Mucosa of descending colon (tissue), 3 donors: Measurements from ENCODE around the gene CHMP2A. TPM values are rescaled to one million over a fixed set of nuclear protein-coding genes. Genes with fewer than 3 reads are reported as not detected.

Source experiments
- ATAC-seq: fragments of 200-7000 bp; cut with Tn5 transposase; one replicate; pipeline ENCODE4 v1.9.1; 2020; ENCODE audit warnings: mild to moderate bottlenecking, moderate library complexity
- DNase-seq, 3 donors: peaks; one replicate each; pipeline ENCODE4 v3.0.0-alpha.2; 2020
- H3K36me3 ChIP-seq: fragments of 200-600 bp; one replicate; pipeline ENCODE4 v1.8.0; 2021; ENCODE audit warnings: low read depth, mild to moderate bottlenecking
- H3K4me1 ChIP-seq: fragments of 200-600 bp; one replicate; pipeline ENCODE4 v1.8.0; 2021; ENCODE audit warnings: low read depth, mild to moderate bottlenecking
- H3K4me3 ChIP-seq: fragments of 200-600 bp; one replicate; pipeline ENCODE4 v1.8.0; 2021; ENCODE audit warnings: mild to moderate bottlenecking
- H3K9me3 ChIP-seq: fragments of 200-600 bp; one replicate; pipeline ENCODE4 v1.8.0; 2021; ENCODE audit warnings: mild to moderate bottlenecking
- CTCF ChIP-seq: fragments of 200-600 bp; IDR thresholded peaks from one replicate; pipeline ENCODE4 v1.8.0; 2022; ENCODE audit warnings: antibody characterized with exemption, mild to moderate bottlenecking
- intact Hi-C, 2 donors: fragments of 100-400 bp; cut with DNase I in 1 of 2; cut with micrococcal nuclease in 1 of 2; formaldehyde crosslinking; loops; one replicate each; pipeline versions ENCODE4 v1.11.0 to v1.11.1; 2022; cut with DNase I, micrococcal nuclease
- total RNA-seq, 3 donors: library from RNA; stranded (reverse); fragmentation: NEBNext Ultra II Directional in 2 of 3; extraction: Animal tissue kit (Norgen Biotek cat#: 25700) in 2 of 3; gene quantifications; one replicate each; pipeline versions ENCODE4 v1.2.1 to v1.2.4, GENCODE V29; 2021 to 2023
- donor health status: DM: no; HTN: no; CAD: no; lungs with moderate emphysema.
- donor health status: DM: no; HTN: no; CAD: no.
- donor health status: DM: no; HTN: yes; CAD: no.

Gene CHMP2A
- total RNA-seq, 3 donors from 2014 or later: 125 to 231 (median 195) TPM

GRCh38 chr19:58557221-58558065 lies 2.5 kb upstream of the CHMP2A start:
- ATAC-seq: no peak
- peaks cover 36% of the 10 kb centered on the region for H3K4me1 ChIP-seq
- DNase-seq: peak in 2 of 3 donors; percentile 21 to 51
- peaks cover 8% of the 10 kb centered on the region for H3K36me3 ChIP-seq
- no peaks in the 10 kb centered on the region for H3K9me3 ChIP-seq
- intact Hi-C loops: no loop called here
- H3K4me3 ChIP-seq: peak overlapping the region; percentile 57
- no peak for TF ChIP-seq CTCF

GRCh38 chr19:58556622-58557220 lies 1.8 kb upstream of the CHMP2A start:
- peaks cover 28% of the 10 kb centered on the region for H3K4me1 ChIP-seq
- no peak for TF ChIP-seq CTCF
- H3K36me3 ChIP-seq: peaks cover 8% of the 10 kb centered on the region
- intact Hi-C loops: no loop called here
- H3K9me3 ChIP-seq: no peaks in the 10 kb centered on the region
- H3K4me3 ChIP-seq: no peak overlapping the region
- ATAC-seq (no peak), DNase-seq (peak in 2 of 3 donors; percentile 7 to 45)

GRCh38 chr19:58555920-58556621 lies 1.2 kb upstream of the CHMP2A start:
- ATAC-seq (no peak), DNase-seq (peak in 2 of 3 donors; percentile 54 to 68)
- Histone ChIP-seq H3K4me3 (no peak overlapping the region), H3K4me1 (peaks cover 25% of the 10 kb centered on the region), H3K36me3 (peaks cover 10% of the 10 kb centered on the region), H3K9me3 (no peaks in the 10 kb centered on the region)
- intact Hi-C loops: no loop called here
- no peak for TF ChIP-seq CTCF

- no peak for TF ChIP-seq CTCF
- peak overlapping the region; percentile 62 for H3K4me3 ChIP-seq
- H3K36me3 ChIP-seq: peaks cover 13% of the 10 kb centered on the region
- ATAC-seq (no peak), DNase-seq (peak in 1 of 3 donors; percentile 56)
- H3K9me3 ChIP-seq: no peaks in the 10 kb centered on the region
- intact Hi-C loops: no loop called here
- peaks cover 25% of the 10 kb centered on the region for H3K4me1 ChIP-seq
These were observed 522 bp upstream of the CHMP2A start for GRCh38 chr19:58555369-58555885.

- Histone ChIP-seq H3K4me1 (peaks cover 18% of the 10 kb centered on the region), H3K36me3 (peaks cover 28% of the 10 kb centered on the region), H3K9me3 (no peaks in the 10 kb centered on the region), H3K4me3 (peak overlapping the region; percentile 62)
- DNase-seq (peak in 2 of 3 donors; percentile 41 to 64), ATAC-seq (no peak)
- intact Hi-C loops: no loop called here
- TF ChIP-seq CTCF: no peak
These were observed 959 bp downstream of the CHMP2A start for GRCh38 chr19:58553799-58554493.
